Stimulated activated CD4-positive, alpha-beta T cell treated with anti-CD3 and anti-CD28 coated beads, Interleukin-15, amount 100 ng/mL, for 24 hours (primary cell): ENCODE results near the gene MCOLN1.
"Not testable (repeated sequence)": the region's sequence is repeated elsewhere in the genome, so short reads cannot be mapped to it uniquely, and the experiment has no call there.

ENCODE experiments used
- DNase-seq: peaks from one replicate; pipeline ENCODE4 v3.0.0-alpha.2; 2020

Gene MCOLN1

DNA sequence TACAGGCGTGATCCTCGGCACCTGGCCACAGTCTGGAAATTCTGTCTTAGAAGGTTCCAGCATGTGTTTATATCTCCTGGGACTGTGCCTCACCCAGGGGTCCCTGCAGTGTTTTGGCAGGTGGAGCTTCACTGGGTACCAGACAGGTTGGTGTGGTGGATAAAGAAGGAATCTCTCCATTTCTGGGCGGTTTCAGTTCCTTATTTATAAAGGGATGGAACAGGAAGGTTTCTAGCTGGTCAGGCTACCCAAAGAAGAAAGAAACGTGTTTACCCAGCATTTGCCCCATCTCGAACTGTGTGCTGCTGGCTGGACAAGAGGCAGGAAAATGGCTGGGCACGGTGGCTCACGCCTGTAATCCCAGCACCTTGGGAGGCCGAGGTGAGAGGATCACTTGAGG is 22.9 kb downstream of the MCOLN1 start:
- no peak for DNase-seq

GRCh38 chr19:7545904-7546303 is 23.5 kb downstream of the MCOLN1 start:
- no peak for DNase-seq

- DNase-seq: no peak
Observed at GRCh38 chr19:7547159-7547558, 24.7 kb downstream of the MCOLN1 start.

- no peak for DNase-seq
Observed at GRCh38 chr19:7549429-7550148, 27.2 kb downstream of the MCOLN1 start.

- DNase-seq: no peak
Observed at GRCh38 chr19:7550169-7550770, 27.8 kb downstream of the MCOLN1 start.

- peak; percentile 50 for DNase-seq
Observed at GRCh38 chr19:7550987-7551761, 28.8 kb downstream of the MCOLN1 start.

DNA sequence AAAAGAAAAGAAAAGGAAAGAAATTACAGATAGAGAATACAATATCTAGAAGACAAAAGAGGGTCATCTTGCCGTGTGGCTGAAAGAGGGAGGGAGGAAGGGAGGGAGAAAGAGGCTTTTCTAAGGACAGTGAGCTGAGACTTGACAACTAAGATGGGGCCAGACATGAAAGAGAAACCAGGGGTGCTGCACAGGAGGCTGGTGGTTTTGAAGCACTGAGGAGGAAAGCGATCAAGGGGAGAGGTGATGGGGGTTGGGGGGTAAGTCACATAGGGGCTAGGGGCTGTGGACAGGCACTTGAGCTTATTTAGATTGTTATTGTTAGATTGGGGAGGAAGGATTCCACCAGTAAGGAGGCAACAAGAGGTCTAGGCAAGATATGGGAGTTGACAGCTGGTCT is 30.4 kb downstream of the MCOLN1 start:
- no peak for DNase-seq

- DNase-seq: no peak
Observed at GRCh38 chr19:7554565-7554964, 32.1 kb downstream of the MCOLN1 start.

DNA sequence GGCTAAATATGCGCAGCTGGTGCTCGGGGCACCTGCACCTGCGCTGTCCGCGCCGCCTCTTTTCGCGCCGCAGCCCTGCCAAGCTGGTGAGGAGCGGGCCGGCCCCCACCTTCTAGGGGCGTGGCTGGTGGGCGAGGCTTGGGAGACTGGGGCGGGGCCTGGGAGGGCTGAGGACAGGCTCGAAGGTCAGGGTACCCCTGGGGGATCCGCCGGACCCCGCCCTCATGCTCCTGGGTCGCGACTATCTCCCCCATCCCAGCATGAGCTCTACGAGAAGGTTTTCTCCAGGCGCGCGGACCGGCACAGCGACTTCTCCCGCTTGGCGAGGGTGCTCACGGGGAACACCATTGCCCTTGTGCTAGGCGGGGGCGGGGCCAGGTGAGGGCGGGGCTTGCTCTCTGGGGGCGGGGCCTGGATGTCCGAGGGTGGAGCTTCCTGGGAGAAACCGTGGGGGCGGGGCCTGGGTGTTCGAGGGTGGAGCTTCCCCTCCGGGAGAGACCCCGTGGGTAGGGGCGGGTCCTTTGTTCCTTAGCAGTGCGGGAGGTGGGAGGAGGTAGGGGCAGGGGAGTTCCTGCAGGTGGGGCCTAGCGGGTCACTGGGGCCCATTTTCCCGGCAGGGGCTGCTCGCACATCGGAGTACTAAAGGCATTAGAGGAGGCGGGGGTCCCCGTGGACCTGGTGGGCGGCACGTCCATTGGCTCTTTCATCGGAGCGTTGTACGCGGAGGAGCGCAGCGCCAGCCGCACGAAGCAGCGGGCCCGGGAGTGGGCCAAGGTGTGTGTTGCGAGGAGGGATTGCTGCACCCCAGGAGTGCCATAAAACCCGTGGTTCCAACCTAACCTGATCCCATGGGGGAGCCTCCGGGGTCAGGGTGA is 32.8 kb downstream of the MCOLN1 start:
- peak; percentile 46 for DNase-seq

GRCh38 chr19:7556696-7557315 is 34.4 kb downstream of the MCOLN1 start:
- no peak for DNase-seq

- DNase-seq: no peak
Observed at GRCh38 chr19:7558667-7559066, 36.2 kb downstream of the MCOLN1 start.

- no peak for DNase-seq
Observed at GRCh38 chr19:7559102-7559501, 36.7 kb downstream of the MCOLN1 start.

- no peak for DNase-seq
Observed at GRCh38 chr19:7560255-7560654, 37.8 kb downstream of the MCOLN1 start.

DNA sequence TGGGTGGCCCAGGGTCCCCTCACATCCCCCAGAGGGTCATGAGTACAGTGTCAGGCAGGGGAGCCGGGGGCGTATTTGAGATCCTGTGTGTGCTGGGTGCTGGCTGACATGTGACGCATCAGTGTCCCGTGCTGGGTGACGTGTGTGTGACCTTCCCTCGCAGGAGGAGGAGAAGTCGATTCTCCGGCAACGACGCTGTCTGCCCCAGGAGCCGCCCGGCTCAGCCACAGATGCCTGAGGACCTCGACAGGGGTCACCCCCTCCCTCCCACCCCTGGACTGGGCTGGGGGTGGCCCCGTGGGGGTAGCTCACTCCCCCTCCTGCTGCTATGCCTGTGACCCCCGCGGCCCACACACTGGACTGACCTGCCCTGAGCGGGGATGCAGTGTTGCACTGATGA is 38.9 kb downstream of the MCOLN1 start:
- no peak for DNase-seq

DNA sequence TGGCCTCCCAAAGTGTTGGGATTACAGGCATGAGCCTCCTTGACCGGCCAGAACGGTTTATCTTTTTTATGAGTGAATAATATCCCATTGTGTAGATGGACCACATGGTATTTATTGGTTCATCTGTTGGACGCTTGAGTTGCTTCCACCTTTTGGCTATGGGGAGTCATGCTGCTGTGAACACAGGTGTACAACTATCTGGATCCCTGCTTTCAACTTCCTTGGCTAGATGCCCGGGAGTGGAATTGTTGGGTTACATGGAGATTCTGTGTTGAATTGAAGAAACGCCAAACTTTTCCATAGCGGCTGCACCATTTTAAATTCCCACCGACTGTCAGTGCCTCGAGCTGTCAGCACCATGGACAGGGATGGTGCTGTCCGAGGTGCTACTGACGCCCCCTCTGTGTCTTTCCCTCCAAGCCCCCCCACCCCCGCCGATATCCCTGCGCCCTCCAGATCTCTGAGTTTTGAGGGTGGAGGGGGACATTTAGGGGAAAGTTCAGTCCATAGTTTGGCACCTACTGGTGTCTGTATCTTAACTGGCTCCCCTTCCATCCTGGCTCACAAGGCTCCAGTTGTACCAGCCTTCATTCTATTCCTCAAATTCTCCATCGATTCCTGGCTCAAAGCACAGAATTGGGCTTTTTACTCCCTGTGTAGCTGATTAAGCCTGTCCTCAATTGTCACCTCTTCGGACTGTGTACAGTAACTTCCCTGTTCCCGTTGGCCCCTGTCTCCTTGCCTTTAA is 40.4 kb downstream of the MCOLN1 start:
- DNase-seq: no peak

DNA sequence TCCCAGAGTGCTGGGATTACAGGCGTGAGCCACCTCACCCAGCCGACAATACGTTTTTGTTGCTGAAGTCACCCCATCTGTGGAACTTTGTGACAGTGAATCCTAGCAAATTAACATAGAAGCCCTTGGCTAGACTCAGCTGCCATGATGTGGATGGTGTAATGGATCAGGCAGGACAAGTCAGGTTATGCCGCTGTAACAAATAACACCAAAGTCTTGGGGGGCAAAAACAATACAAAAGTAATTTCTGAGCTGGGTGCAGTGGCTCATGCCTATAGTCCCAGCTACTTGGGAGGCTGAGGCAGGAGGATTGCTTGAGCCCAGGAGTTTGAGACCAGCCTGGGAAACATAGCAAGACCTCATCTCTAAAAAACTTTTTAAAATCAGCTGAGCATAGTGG is 42.4 kb downstream of the MCOLN1 start:
- no peak for DNase-seq

DNA sequence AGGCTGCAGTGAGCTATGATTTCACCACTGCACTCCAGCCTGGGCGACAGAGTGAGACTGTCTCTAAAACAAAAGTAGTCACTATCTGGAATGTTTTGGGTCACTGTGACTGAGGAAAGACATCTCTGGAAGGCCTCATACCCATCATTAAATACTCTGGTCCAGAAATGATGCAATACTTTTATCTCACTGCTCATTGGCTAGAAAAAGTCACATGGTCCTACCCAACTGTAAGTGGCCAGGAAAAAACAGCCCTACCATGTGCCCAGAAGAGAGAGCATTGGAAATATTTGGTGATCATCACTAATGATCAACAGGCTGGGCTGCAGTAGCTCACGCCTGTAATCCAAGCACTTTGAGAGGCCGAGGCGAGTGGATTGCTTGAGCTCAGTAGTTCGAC is 42.9 kb downstream of the MCOLN1 start:
- DNase-seq: no peak

DNA sequence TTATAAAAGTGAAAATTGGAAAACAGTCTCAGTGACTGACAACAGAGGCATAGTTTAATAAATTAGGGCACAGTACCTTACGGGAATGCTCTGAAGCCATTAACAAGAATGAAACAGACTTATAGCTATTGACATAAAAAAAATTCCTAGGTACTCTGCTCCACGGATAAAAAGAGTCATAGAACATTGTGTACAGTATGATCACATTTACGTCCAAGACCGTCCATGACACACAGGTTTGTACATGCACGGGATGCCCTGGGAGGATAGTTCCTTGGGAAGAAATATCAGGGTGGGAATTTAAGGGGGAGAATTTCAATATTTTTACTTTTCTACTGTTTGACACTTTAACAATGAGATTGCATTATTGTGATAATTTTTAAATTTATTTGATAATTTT is 48.3 kb downstream of the MCOLN1 start:
- DNase-seq: no peak

DNA sequence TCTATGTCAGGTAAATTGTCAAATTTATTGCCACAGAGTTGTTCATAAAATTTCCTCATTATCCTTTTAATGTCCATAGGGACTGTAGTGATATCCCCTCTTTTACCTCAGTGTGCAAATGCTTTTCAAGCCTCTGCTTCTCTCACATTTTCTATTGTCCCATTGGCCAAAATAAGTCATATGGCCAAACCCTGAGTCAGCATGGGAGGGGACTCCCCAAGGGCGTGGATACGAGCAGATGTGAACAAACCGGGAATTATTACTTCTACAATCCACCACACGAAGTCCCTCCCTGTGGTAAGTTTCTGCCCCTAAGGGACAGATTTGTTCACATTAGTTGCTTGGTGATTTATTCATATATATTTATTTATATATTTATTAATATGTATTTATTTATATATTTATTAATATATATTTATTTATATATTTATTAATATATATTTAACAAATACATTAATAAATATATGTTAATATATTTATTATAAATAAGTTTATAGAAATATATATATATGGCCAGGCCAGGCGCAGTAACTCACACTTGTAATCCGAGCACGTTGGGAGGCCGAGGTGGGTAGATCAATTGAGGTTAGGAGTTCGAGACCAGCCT is 53.1 kb downstream of the MCOLN1 start:
- peak; percentile 25 for DNase-seq

DNA sequence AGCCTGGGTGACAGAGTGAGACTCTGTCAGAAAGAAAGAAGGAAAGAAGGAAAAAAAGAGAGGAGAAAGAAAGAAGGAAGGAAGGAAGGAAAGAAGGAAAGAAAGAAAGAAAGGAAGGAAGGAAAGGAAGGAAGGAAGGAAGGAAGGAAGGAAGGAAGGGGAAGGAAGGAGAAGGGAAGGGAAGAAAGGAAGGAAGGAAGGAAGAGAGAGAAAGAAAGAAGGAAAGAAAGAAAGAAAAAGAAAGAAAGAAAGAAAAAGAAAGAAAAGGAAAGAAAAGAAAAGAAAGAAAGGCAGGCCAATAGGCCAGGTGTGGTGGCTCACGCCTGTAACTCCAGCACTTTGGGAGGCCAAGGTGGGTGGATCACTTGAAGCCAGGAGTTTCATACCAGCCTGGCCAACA is 55.0 kb downstream of the MCOLN1 start:
- not testable (repeated sequence) for DNase-seq

GRCh38 chr19:7578127-7578526 is 55.7 kb downstream of the MCOLN1 start:
- no peak for DNase-seq
